Measurements from ENCODE around the gene DLG1. TPM values are rescaled to one million over a fixed set of nuclear protein-coding genes. Genes with fewer than 3 reads are reported as not detected.

Gene DLG1
- total RNA-seq, 2 experiments from 2014 or later, result 48.9 to 95.1 TPM

DNA sequence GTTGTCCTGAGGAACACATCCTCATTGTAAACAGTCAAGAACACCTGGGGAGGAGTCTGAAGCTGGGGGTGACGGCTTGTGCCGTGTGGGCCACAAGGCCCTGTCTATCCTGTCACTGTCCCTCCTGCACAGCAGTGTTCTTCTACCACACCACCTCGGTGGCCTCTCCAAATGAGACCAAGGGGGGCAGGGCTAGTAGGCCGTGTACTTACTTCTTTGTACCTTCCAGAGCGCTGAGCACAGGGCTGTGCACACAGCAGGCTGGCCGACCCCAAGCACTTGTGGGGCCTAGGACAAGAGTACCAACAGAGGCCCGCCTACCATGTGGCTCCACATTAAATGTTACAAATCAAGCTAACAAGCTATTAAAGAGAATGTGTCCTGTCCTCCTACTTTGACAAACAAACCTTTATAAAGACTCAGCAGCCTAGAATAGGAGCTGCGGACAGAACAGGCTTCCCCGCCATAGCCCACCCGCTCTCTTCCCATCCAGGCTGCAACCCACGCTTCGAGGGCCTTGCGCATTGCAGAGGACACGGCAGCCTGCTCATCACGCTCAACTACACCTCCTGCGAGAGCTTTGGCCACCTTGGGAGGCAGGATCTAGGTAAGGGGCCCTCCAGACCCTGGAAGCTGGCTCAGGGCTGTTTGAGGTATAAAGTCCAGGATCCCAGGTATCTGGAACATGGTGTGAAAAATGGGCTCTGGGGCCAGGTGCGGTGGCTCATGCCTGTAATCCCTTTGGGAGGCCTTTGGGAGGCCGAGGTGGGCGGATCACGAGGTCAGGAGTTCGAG lies 299.2 kb downstream of the DLG1 start:
- Histone ChIP-seq H3K9me2 (ENCODE audit: insufficient read depth, low read length) (no peaks in the 10 kb centered on the region), H4K20me1 (ENCODE audit: insufficient read depth, low read length) (no peaks in the 10 kb centered on the region), H3K4me2 (ENCODE audit: low read length) (no peak overlapping the region), H3K36me3 (ENCODE audit: insufficient read depth, low read length) (no peaks in the 10 kb centered on the region), H2AFZ (ENCODE audit: low read length) (no peak overlapping the region), H3K4me1 (ENCODE audit: insufficient read depth, low read length, poor library complexity, severe bottlenecking) (peaks cover 20% of the 10 kb centered on the region), H3K9me3 (ENCODE audit: low read length) (no peaks in the 10 kb centered on the region), H3K79me2 (ENCODE audit: insufficient read depth, low read depth, low read length) (no peaks in the 10 kb centered on the region), H3K4me3 (ENCODE audit: low read depth, low read length, poor library complexity, severe bottlenecking) (no peak overlapping the region), H3K27ac (ENCODE audit: low read depth, low read length, poor library complexity, severe bottlenecking) (no peak overlapping the region)
- intact Hi-C loops (cut with micrococcal nuclease; ENCODE audit: unreplicated experiment), result no loop called here
- CTCF ChIA-PET (ENCODE audit: unreplicated experiment), result no interaction called here
- BruUV-seq (replicated peaks), result no TSS peak
- TF ChIP-seq, protein P1, sequence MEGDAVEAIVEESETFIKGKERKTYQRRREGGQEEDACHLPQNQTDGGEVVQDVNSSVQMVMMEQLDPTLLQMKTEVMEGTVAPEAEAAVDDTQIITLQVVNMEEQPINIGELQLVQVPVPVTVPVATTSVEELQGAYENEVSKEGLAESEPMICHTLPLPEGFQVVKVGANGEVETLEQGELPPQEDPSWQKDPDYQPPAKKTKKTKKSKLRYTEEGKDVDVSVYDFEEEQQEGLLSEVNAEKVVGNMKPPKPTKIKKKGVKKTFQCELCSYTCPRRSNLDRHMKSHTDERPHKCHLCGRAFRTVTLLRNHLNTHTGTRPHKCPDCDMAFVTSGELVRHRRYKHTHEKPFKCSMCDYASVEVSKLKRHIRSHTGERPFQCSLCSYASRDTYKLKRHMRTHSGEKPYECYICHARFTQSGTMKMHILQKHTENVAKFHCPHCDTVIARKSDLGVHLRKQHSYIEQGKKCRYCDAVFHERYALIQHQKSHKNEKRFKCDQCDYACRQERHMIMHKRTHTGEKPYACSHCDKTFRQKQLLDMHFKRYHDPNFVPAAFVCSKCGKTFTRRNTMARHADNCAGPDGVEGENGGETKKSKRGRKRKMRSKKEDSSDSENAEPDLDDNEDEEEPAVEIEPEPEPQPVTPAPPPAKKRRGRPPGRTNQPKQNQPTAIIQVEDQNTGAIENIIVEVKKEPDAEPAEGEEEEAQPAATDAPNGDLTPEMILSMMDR (conservative IDR thresholded peaks at IDR 0.05; ENCODE audit: low read length), result no peak
- no peak for TF ChIP-seq EZH2phosphoT487 (IDR thresholded peaks at IDR 0.05; ENCODE audit: borderline replicate concordance, low read depth, low read length)
- POLR2A ChIA-PET, result interaction anchor here (0.6 kb wide), 2 partner anchors 25 to 357 kb away, joined by 3 to 8 read pairs; no protein-coding TSS in a partner anchor
- no peak for DNase-seq (ENCODE audit: low spot score)

DNA sequence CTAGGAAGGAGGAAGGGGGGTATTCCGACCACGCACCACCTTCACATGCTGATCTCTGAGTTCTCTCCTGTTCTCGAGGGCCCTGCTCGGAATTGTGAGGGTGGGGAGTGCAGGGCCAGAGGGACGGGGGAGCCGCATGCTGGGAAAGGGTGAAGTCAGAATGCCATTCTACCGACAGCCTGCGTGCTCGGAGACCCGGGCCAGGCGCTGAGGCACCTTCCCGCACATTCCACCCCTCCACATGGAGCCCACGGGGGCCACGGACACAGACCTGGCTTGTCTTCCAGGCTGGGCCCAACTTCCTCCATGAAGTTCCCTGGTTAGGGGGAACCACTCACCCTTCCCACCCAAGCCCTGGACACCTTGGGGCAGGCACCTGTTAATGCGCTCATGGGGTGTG lies 301.1 kb downstream of the DLG1 start:
- H3K4me1 ChIP-seq (ENCODE audit: insufficient read depth, low read length, poor library complexity, severe bottlenecking), result peaks cover 8% of the 10 kb centered on the region
- TF ChIP-seq, protein P1 (conservative IDR thresholded peaks at IDR 0.05; ENCODE audit: low read length), result no peak
- TF ChIP-seq EZH2phosphoT487 (IDR thresholded peaks at IDR 0.05; ENCODE audit: borderline replicate concordance, low read depth, low read length), result no peak
- no peak overlapping the region for H3K4me2 ChIP-seq (ENCODE audit: low read length)
- H2AFZ ChIP-seq (ENCODE audit: low read length), result no peak overlapping the region
- intact Hi-C loops (cut with micrococcal nuclease; ENCODE audit: unreplicated experiment), result no loop called here
- H3K36me3 ChIP-seq (ENCODE audit: insufficient read depth, low read length), result no peaks in the 10 kb centered on the region
- no peak for DNase-seq (ENCODE audit: low spot score)
- ChIA-PET POLR2A (interaction anchor here (0.5 to 1.0 kb wide), 3 partner anchors 45 to 555 kb away, joined by 3 to 5 read pairs (median 3); no protein-coding TSS in a partner anchor), CTCF (ENCODE audit: unreplicated experiment) (no interaction called here)
- H3K4me3 ChIP-seq (ENCODE audit: low read depth, low read length, poor library complexity, severe bottlenecking), result no peak overlapping the region
- no TSS peak for BruUV-seq (replicated peaks)
- H3K27ac ChIP-seq (ENCODE audit: low read depth, low read length, poor library complexity, severe bottlenecking), result no peak overlapping the region
- H3K9me3 ChIP-seq (ENCODE audit: low read length), result no peaks in the 10 kb centered on the region
- no peaks in the 10 kb centered on the region for H3K79me2 ChIP-seq (ENCODE audit: insufficient read depth, low read depth, low read length)
- H4K20me1 ChIP-seq (ENCODE audit: insufficient read depth, low read length), result no peaks in the 10 kb centered on the region
- no peaks in the 10 kb centered on the region for H3K9me2 ChIP-seq (ENCODE audit: insufficient read depth, low read length)
